Measurements from ENCODE around the gene MORN4.
A peak's percentile ranks its signal among the peaks of the same experiment; 100 is the strongest.

Gene MORN4

DNA sequence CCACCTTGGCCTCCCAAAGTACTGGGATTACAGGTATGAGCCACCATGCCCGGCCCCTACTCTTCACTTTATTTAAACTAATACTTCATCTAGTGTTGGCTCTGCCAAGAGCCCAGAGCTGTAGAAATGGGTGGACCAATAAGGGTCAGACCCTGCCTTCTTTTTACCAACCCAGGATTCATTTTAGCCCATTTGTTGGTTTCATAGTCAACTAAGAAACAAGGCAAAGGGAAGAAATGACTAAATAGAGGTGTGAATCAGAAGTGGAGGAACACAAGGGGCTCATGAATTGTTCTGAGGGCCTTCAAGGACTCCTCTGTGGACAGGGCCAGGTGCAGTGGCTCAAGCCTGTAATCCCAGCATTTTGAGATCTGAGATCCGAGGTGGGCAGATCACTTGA, 59.6 kb downstream of the MORN4 start:
- DNase-seq (ENCODE audit: low read depth in 2 of 2), result no peak

DNA sequence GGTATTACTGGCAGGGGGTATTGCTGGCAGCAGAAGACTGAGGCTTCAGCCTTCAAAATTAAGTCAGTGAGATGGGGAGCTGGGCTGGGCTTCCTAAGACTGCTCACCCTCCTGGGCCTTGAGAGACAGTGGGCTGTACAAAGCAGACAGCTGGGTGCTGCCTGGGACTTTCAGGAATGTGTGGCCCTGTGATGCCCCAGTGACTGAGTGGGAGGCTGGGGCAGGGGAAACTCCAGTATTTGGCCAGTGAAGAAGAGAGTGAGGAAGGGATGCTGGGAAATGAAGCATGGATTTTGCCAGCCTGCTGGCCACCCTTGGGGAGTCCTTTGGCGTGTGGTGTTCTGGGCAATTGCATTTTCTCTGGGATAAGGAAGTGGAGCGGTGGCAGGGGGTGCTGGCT, 60.3 kb downstream of the MORN4 start:
- no peak for DNase-seq (ENCODE audit: low read depth in 2 of 2)

- DNase-seq (ENCODE audit: low read depth in 2 of 2), result peak in 1 of 2 experiments; percentile 30
These were observed 60.9 kb downstream of the MORN4 start, which contains the start of gene ANKRD2 for GRCh38 chr10:97572214-97572989. TSS of gene ANKRD2 (plus strand) at chr10:97572779. CDS start at chr10:97572789, 10 bp downstream.

- DNase-seq (ENCODE audit: low read depth in 2 of 2), result no peak
These were observed 61.7 kb downstream of the MORN4 start for GRCh38 chr10:97571622-97572021.

- DNase-seq (ENCODE audit: low read depth in 2 of 2), result no peak
These were observed 62.4 kb downstream of the MORN4 start for GRCh38 chr10:97570789-97571471.

- no peak for DNase-seq (ENCODE audit: low read depth in 2 of 2)
These were observed 63.0 kb downstream of the MORN4 start for GRCh38 chr10:97570146-97570788.

GRCh38 chr10:97567891-97568290, 65.4 kb downstream of the MORN4 start:
- DNase-seq (ENCODE audit: low read depth in 2 of 2), result no peak

GRCh38 chr10:97566336-97566996, 66.8 kb downstream of the MORN4 start:
- no peak for DNase-seq (ENCODE audit: low read depth in 2 of 2)

- no peak for DNase-seq (ENCODE audit: low read depth in 2 of 2)
These were observed 68.5 kb downstream of the MORN4 start for GRCh38 chr10:97564776-97565175.
